ENCODE data around the gene CHST9. TPM values are rescaled to one million over a fixed set of nuclear protein-coding genes. Genes with fewer than 3 reads are reported as not detected.

CHST9 gene
- total RNA-seq, 1 experiment from 2014 or later: 3.5 TPM

GRCh38 chr18:27211569-27211968 is 26.5 kb upstream of the CHST9 start:
- WGBS (ENCODE audit: extremely low coverage, insufficient read length, low lambda C conversion rate): no CpG with 5 or more reads among the region's 1 CpG
- TF ChIP-seq, protein P1, sequence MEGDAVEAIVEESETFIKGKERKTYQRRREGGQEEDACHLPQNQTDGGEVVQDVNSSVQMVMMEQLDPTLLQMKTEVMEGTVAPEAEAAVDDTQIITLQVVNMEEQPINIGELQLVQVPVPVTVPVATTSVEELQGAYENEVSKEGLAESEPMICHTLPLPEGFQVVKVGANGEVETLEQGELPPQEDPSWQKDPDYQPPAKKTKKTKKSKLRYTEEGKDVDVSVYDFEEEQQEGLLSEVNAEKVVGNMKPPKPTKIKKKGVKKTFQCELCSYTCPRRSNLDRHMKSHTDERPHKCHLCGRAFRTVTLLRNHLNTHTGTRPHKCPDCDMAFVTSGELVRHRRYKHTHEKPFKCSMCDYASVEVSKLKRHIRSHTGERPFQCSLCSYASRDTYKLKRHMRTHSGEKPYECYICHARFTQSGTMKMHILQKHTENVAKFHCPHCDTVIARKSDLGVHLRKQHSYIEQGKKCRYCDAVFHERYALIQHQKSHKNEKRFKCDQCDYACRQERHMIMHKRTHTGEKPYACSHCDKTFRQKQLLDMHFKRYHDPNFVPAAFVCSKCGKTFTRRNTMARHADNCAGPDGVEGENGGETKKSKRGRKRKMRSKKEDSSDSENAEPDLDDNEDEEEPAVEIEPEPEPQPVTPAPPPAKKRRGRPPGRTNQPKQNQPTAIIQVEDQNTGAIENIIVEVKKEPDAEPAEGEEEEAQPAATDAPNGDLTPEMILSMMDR (conservative IDR thresholded peaks at IDR 0.05): 0 out of 3 replicates have a peak, but pooled peaks have one; percentile 29
- no peak overlapping the region for H3K23ac ChIP-seq (ENCODE audit: insufficient read length, low read depth, low read length)
- H4K91ac ChIP-seq (ENCODE audit: insufficient read length, low read depth, low read length): no peak overlapping the region
- no peaks in the 10 kb centered on the region for H4K20me1 ChIP-seq (ENCODE audit: control insufficient read depth, insufficient read depth, insufficient read length)
- Mint-ChIP-seq H3K9me3 (no peaks in the 10 kb centered on the region), H3K27me3 (ENCODE audit: low read depth) (peaks cover 1% of the 10 kb centered on the region; the same call in 1 of the 2 replicates), H3K4me1 (peaks cover 11 to 13% of the 10 kb centered on the region in 2 experiments), H3K36me3 (ENCODE audit: insufficient read depth in 1 of 3, low read depth in 3 of 3) (peaks cover 0 to 4% (median 0%) of the 10 kb centered on the region in 3 experiments; a peak in 1 of 7 replicates), H3K27ac (no peak overlapping the region), H3K4me3 (no peak overlapping the region)
- H2BK5ac ChIP-seq (ENCODE audit: insufficient read length, low read length): no peak overlapping the region
- H4K8ac ChIP-seq (replicated peaks; ENCODE audit: insufficient read length, low read depth, low read length): no peak overlapping the region
- H2BK15ac ChIP-seq (ENCODE audit: low read depth, low read length): no peak overlapping the region
- no peak overlapping the region for H2BK12ac ChIP-seq (ENCODE audit: insufficient read length, low read depth, low read length)
- no peak for DNase-seq
- H4K5ac ChIP-seq (ENCODE audit: insufficient read length, low read depth, low read length): no peak overlapping the region
- H2BK120ac ChIP-seq (ENCODE audit: low read depth, low read length, poor library complexity, severe bottlenecking): no peak overlapping the region
- no peaks in the 10 kb centered on the region for H3K27me3 ChIP-seq (ENCODE audit: insufficient read depth, low read length)
- H3T11ph ChIP-seq (ENCODE audit: low read length): no peak overlapping the region
- no peaks in the 10 kb centered on the region for H3K79me2 ChIP-seq (ENCODE audit: insufficient read depth, low read length)
- H3K27ac ChIP-seq (ENCODE audit: insufficient read length, low read depth, low read length): no peak overlapping the region
- no peak overlapping the region for H3K56ac ChIP-seq (ENCODE audit: insufficient read length, low read depth, low read length)
- H2AFZ ChIP-seq (ENCODE audit: low read length): no peak overlapping the region
- no peak overlapping the region for H2BK20ac ChIP-seq (ENCODE audit: low read depth, low read length, poor library complexity, severe bottlenecking)
- H3K14ac ChIP-seq (ENCODE audit: insufficient read depth, low read length): no peak overlapping the region
- H3K4ac ChIP-seq (ENCODE audit: low read depth, low read length): no peak overlapping the region
- H3K18ac ChIP-seq (ENCODE audit: insufficient read length, low read depth, low read length): no peak overlapping the region
- H3K9me3 ChIP-seq (ENCODE audit: control insufficient read depth, low read depth, low read length): no peaks in the 10 kb centered on the region
- H3K4me1 ChIP-seq (ENCODE audit: insufficient read depth, low read length): peaks cover 3% of the 10 kb centered on the region; the same call in 1 of the 2 replicates
- no peak overlapping the region for H2AK5ac ChIP-seq (ENCODE audit: insufficient read length, low read length)
- no peak overlapping the region for H3K9ac ChIP-seq (ENCODE audit: extremely low read depth, insufficient read length, low read length)
- H3K79me1 ChIP-seq (ENCODE audit: insufficient read depth, low read depth, low read length, poor library complexity, severe bottlenecking): no peaks in the 10 kb centered on the region
- H3K4me2 ChIP-seq (ENCODE audit: insufficient read depth, insufficient read length, low read length): no peak overlapping the region
- no peaks in the 10 kb centered on the region for H3K23me2 ChIP-seq (ENCODE audit: insufficient read length, low read depth, low read length, poor library complexity, severe bottlenecking)

Measured in H9 (cell line).